Measurements from ENCODE around the gene BSND.
"Not testable (repeated sequence)": the region's sequence is repeated elsewhere in the genome, so short reads cannot be mapped to it uniquely, and the experiment has no call there.

GRCh38 chr1:55024163-55024562, 25.4 kb downstream of the BSND start:
- not testable (repeated sequence) for TF ChIP-seq CTCF, POLR2A (IDR thresholded peaks at IDR 0.05)
